NCI-H1092 (cell line): ENCODE measurements around the gene TMEM252.

Experiments used
- DNase-seq: peaks from one replicate; lab custom pipeline; 2025; lab: John Stamatoyannopoulos, UW

The TMEM252 gene

GRCh38 chr9:68498816-68499215 is 41.9 kb downstream of the TMEM252 start:
- DNase-seq: no peak

DNA sequence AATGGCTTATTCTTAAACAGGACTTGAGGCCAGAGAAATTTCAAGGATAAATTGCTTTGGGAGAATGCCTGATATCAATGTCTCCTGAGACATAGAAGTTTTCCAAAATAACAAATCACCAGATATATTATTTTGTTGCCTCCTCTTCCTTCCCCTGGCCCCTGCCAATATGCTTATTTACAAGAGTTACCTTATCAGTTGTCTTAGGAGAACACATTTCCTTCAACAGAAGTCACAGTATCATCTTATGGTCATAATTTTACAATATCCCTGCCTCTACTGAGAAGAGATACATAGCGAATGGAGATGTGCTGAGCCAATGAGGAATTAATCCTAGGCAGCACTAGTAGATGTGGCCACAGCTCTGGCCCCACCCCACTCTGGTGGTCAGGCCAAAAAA is 43.1 kb downstream of the TMEM252 start:
- no peak for DNase-seq

GRCh38 chr9:68496356-68496755 is 44.3 kb downstream of the TMEM252 start:
- DNase-seq: no peak

DNA sequence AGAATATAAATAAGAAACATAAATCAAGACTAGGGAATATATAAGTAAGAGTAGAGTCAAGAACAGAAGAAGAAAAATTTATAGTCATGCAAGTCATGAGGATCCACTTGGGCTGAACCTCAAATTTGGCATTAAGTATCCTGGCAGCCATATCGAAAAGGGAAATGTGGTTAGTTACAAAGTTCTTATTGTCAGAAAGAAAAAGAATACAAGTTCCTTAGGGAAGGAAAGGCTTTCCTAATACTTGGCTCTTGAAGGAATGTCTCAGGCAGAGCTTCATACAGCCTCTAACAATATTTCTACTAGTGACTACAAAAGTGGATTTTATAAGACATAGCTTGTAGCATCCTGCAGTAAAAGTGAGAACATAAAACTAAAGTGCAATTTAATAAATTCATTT is 45.4 kb downstream of the TMEM252 start:
- no peak for DNase-seq

DNA sequence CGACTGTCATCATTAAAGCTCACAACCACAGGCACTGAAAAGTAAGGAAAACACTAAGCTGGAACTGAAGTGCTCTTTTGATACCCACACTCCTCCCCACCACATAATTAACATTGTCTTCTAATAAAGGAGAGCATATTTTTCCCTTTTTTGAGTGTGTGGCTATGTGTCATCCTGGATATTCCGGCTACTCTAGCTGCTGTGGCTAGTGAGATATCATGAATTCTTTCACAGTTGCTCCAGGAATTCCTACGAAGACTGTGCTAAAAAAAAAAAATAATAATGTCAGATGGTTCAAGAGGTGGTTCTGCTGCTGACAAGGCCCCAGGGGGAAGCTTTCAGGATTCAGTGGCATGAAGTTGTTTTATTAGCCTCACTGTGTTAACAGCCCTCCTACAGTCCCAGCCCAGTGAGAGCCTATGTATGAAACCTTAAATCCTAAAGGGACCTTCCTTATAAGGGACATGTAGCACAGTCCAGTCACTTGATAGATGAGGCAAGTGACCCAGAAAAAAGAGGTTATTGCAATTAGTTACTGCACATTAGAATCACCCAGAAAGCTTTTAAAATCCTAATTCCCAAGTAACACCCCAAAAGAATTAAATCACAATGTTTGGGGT is 46.6 kb downstream of the TMEM252 start:
- DNase-seq: no peak

GRCh38 chr9:68493541-68493940 is 47.1 kb downstream of the TMEM252 start:
- no peak for DNase-seq

- no peak for DNase-seq
Measured at GRCh38 chr9:68492806-68493205, 47.9 kb downstream of the TMEM252 start.

DNA sequence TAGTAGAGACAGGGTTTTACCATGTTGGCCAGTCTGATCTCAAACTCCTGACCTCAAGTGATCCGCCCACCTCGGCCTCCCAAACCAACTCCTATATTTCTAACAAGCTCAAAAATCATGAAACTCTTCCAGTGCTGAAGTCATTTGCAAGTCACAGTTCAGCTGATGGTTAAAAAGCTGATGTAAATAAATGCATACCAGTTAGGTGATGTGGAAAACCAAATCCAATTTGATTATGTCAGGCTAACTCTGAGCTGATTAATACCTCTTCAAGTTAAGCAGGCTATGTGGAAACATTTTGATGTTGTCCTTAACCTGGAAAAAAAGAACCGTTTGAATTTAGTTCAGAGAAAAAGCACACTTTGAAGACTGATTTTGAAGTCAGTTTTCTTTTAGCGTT is 51.0 kb downstream of the TMEM252 start:
- no peak for DNase-seq

DNA sequence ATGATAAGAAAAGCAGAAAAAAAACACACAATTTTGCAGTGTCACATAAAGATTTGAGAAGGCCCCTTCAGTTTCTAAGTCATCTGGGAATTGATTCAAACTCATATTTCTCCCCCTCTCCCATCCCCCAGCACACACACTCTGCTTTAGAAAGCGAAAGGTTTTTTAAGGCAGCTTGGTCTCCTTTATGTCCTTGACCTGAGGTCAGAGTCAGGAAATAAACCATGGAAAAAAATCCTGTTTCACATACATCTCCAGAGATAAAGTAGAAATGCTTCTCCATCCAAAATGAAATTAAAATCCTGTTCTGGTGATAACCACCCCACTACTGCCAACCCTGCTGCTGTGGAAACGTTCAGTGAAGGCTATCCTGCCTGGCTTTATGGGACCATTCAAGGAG is 52.6 kb downstream of the TMEM252 start:
- no peak for DNase-seq
